ACC112 (cell line): ENCODE data around the gene APAF1.

Source experiments
- H2AFZ ChIP-seq: fragments of 200-600 bp; sonication (generic); one replicate; pipeline ENCODE4 v1.6.0; 2017; ENCODE audit warnings: antibody characterized with exemption, low read length; ENCODE audit not compliant: unreplicated experiment
- H3K27ac ChIP-seq: fragments of 200-600 bp; sonication (generic); 2 replicates; pipeline ENCODE4 v1.5.1; 2014; ENCODE audit warnings: low read depth, mild to moderate bottlenecking, antibody characterized with exemption, low read length, moderate library complexity
- H3K27me3 ChIP-seq: fragments of 200-600 bp; sonication (generic); 2 replicates; pipeline ENCODE4 v1.6.1; 2014; ENCODE audit warnings: mild to moderate bottlenecking, antibody characterized with exemption, low read length, moderate library complexity, mixed read lengths; ENCODE audit not compliant: insufficient read depth
- H3K36me3 ChIP-seq: fragments of 200-600 bp; sonication (generic); 2 replicates; pipeline ENCODE4 v1.6.1; 2016; ENCODE audit warnings: mild to moderate bottlenecking, antibody characterized with exemption, low read length, moderate library complexity, mixed read lengths; ENCODE audit not compliant: insufficient read depth
- H3K4me1 ChIP-seq: fragments of 200-600 bp; sonication (generic); one replicate; pipeline ENCODE4 v1.6.1; 2016; ENCODE audit warnings: low read length, mixed read lengths; ENCODE audit not compliant: insufficient read depth, unreplicated experiment, control insufficient read depth
- H3K4me3 ChIP-seq: fragments of 200-600 bp; sonication (generic); 2 replicates; pipeline ENCODE4 v1.5.1; 2014; ENCODE audit warnings: mild to moderate bottlenecking, low read depth, low read length
- H3K79me2 ChIP-seq: fragments of 200-600 bp; sonication (generic); one replicate; pipeline ENCODE4 v1.6.0; 2016; ENCODE audit warnings: low read length; ENCODE audit not compliant: control insufficient read depth, unreplicated experiment, insufficient read depth

The APAF1 gene

GRCh38 chr12:98741196-98741555 lies 96.1 kb downstream of the APAF1 start:
- Histone ChIP-seq H3K79me2 (no peaks in the 10 kb centered on the region), H3K27ac (no peak overlapping the region), H3K27me3 (peaks cover 16% of the 10 kb centered on the region), H3K36me3 (no peaks in the 10 kb centered on the region), H2AFZ (no peak overlapping the region), H3K4me3 (no peak overlapping the region), H3K4me1 (peaks cover 6% of the 10 kb centered on the region)

GRCh38 chr12:98741556-98742265 lies 96.6 kb downstream of the APAF1 start:
- no peak overlapping the region for H2AFZ ChIP-seq
- H3K4me3 ChIP-seq: no peak overlapping the region
- no peak overlapping the region for H3K27ac ChIP-seq
- H3K27me3 ChIP-seq: peaks cover 21% of the 10 kb centered on the region
- no peaks in the 10 kb centered on the region for H3K79me2 ChIP-seq
- peaks cover 6% of the 10 kb centered on the region for H3K4me1 ChIP-seq
- no peaks in the 10 kb centered on the region for H3K36me3 ChIP-seq

GRCh38 chr12:98743362-98743953 lies 98.4 kb downstream of the APAF1 start:
- no peak overlapping the region for H3K27ac ChIP-seq
- no peaks in the 10 kb centered on the region for H3K79me2 ChIP-seq
- H2AFZ ChIP-seq: no peak overlapping the region
- peaks cover 6% of the 10 kb centered on the region for H3K4me1 ChIP-seq
- no peak overlapping the region for H3K4me3 ChIP-seq
- H3K36me3 ChIP-seq: no peaks in the 10 kb centered on the region
- H3K27me3 ChIP-seq: peaks cover 32% of the 10 kb centered on the region

GRCh38 chr12:98744680-98745079 lies 99.6 kb downstream of the APAF1 start:
- peaks cover 6% of the 10 kb centered on the region for H3K4me1 ChIP-seq
- no peaks in the 10 kb centered on the region for H3K36me3 ChIP-seq
- H3K79me2 ChIP-seq: no peaks in the 10 kb centered on the region
- H3K27me3 ChIP-seq: peaks cover 32% of the 10 kb centered on the region
- H3K4me3 ChIP-seq: no peak overlapping the region
- no peak overlapping the region for H3K27ac ChIP-seq
- H2AFZ ChIP-seq: no peak overlapping the region

- H3K27me3 ChIP-seq: peaks cover 26% of the 10 kb centered on the region
- peak overlapping the region; percentile 88 for H2AFZ ChIP-seq
- no peak overlapping the region for H3K27ac ChIP-seq
- H3K4me3 ChIP-seq: peak overlapping the region; percentile 87
- H3K4me1 ChIP-seq: peaks cover 6% of the 10 kb centered on the region
- H3K36me3 ChIP-seq: no peaks in the 10 kb centered on the region
- H3K79me2 ChIP-seq: no peaks in the 10 kb centered on the region
These were observed 100.7 kb downstream of the APAF1 start for GRCh38 chr12:98745578-98746391.

- peaks cover 6% of the 10 kb centered on the region for H3K4me1 ChIP-seq
- H3K36me3 ChIP-seq: no peaks in the 10 kb centered on the region
- no peaks in the 10 kb centered on the region for H3K79me2 ChIP-seq
- peaks cover 21% of the 10 kb centered on the region for H3K27me3 ChIP-seq
- H3K4me3 ChIP-seq: no peak overlapping the region
- H2AFZ ChIP-seq: no peak overlapping the region
- no peak overlapping the region for H3K27ac ChIP-seq
These were observed 103.4 kb downstream of the APAF1 start for GRCh38 chr12:98748463-98748862.

GRCh38 chr12:98750511-98750910 lies 105.4 kb downstream of the APAF1 start:
- H2AFZ ChIP-seq: no peak overlapping the region

GRCh38 chr12:98751580-98752115 lies 106.6 kb downstream of the APAF1 start:
- Histone ChIP-seq H3K27me3 (peaks cover 11% of the 10 kb centered on the region), H3K4me1 (peaks cover 15% of the 10 kb centered on the region), H3K79me2 (no peaks in the 10 kb centered on the region), H3K36me3 (no peaks in the 10 kb centered on the region), H3K27ac (no peak overlapping the region), H2AFZ (no peak overlapping the region), H3K4me3 (no peak overlapping the region)

More at GRCh38 chr12:98750511-98750910, 105.4 kb downstream of the APAF1 start:
- H3K4me3 ChIP-seq: no peak overlapping the region
- peaks cover 21% of the 10 kb centered on the region for H3K27me3 ChIP-seq
- H3K27ac ChIP-seq: no peak overlapping the region
- peaks cover 12% of the 10 kb centered on the region for H3K4me1 ChIP-seq
- H3K79me2 ChIP-seq: no peaks in the 10 kb centered on the region
- no peaks in the 10 kb centered on the region for H3K36me3 ChIP-seq

GRCh38 chr12:98752726-98753125 lies 107.6 kb downstream of the APAF1 start:
- Histone ChIP-seq H3K27ac (no peak overlapping the region; the same call in 1 of the 2 replicates), H3K4me1 (peaks cover 15% of the 10 kb centered on the region), H3K36me3 (no peaks in the 10 kb centered on the region), H3K79me2 (no peaks in the 10 kb centered on the region), H2AFZ (no peak overlapping the region), H3K4me3 (no peak overlapping the region), H3K27me3 (peaks cover under 1% of the 10 kb centered on the region; the same call in 1 of the 2 replicates)

- H3K27ac ChIP-seq: no peak overlapping the region
- no peak overlapping the region for H2AFZ ChIP-seq
These were observed 109.0 kb downstream of the APAF1 start for GRCh38 chr12:98754095-98754494.

More at GRCh38 chr12:98754095-98754494, 109.0 kb downstream of the APAF1 start:
- Histone ChIP-seq H3K27me3 (no peaks in the 10 kb centered on the region), H3K4me3 (no peak overlapping the region), H3K4me1 (peaks cover 15% of the 10 kb centered on the region), H3K36me3 (no peaks in the 10 kb centered on the region), H3K79me2 (no peaks in the 10 kb centered on the region)
